Memory B cell (primary cell): ENCODE measurements around the gene ACVR1.

ENCODE experiments used
- ATAC-seq: fragments of 150-1000 bp; cut with Tn5 transposase; 2 replicates; pipeline ENCODE4 v1.10.0; 2021; ENCODE audit warnings: low read depth, mild to moderate bottlenecking, moderate library complexity
- DNase-seq, 2 donors: peaks; one replicate each; pipeline ENCODE4 v3.0.0; 2022; ENCODE audit warnings: low spot score in 2 of 2
- H3K27ac Mint-ChIP-seq: one replicate; pipeline ENCODE4 v1.8.0; 2022; ENCODE audit warnings: mild to moderate bottlenecking, moderate library complexity, mixed read lengths
- H3K27me3 Mint-ChIP-seq: one replicate; pipeline ENCODE4 v1.8.0; 2022; ENCODE audit warnings: mixed read lengths
- H3K36me3 Mint-ChIP-seq: one replicate; pipeline ENCODE4 v1.8.0; 2022; ENCODE audit warnings: mild to moderate bottlenecking, mixed read lengths
- H3K4me1 Mint-ChIP-seq: one replicate; pipeline ENCODE4 v1.8.0; 2022; ENCODE audit warnings: mixed read lengths
- H3K4me3 Mint-ChIP-seq: one replicate; pipeline ENCODE4 v1.8.0; 2022; ENCODE audit warnings: mild to moderate bottlenecking, moderate library complexity, mixed read lengths
- H3K9me3 Mint-ChIP-seq: one replicate; pipeline ENCODE4 v1.8.0; 2022; ENCODE audit warnings: mixed read lengths

The ACVR1 gene

DNA sequence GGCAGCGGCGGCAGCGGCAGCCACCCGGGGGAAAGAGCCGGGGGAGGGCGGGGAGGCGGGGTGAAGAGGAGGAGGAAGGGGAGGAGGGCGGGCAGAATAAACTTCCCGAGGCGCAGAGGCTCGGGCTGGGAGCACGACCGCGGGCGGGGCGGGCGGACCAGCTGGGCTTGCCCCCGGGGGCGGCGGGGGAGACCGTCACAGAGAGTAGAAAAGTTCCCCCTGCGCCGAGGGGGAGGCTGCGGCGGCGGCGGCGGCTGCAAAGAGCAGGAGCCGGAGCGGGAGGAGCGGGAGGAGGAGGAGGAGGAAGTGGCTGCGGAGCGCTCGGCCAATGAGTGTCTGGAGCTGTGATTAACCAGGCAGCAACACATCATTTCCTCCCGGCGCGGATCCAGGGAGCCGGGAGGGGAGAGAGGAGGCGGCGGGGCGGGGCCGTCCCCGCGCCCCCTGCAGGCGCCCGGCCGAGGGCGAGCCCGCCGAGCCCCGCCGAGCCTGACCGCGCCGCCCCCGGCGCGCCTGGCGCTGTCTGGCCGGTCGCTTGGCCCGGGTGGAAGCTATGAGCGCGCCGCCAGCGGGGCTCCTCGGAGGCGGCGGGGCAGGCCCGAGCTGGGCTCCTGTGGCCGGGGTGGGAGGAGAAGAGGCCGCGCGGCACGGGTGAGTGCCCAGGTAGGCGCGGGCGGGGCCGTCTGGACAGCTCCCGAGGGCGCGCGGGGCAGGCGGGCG, at the start of gene ACVR1:
Gene ACVR1, minus strand, starts transcription at position 265 of the 720 bp plus-strand sequence. CDS start 76,837 bp downstream, outside the sequence.
- Mint-ChIP-seq H3K36me3 (no peaks in the 10 kb centered on the region), H3K9me3 (no peaks in the 10 kb centered on the region), H3K27ac (peak within 1 kb of the TSS; percentile 82)

DNA sequence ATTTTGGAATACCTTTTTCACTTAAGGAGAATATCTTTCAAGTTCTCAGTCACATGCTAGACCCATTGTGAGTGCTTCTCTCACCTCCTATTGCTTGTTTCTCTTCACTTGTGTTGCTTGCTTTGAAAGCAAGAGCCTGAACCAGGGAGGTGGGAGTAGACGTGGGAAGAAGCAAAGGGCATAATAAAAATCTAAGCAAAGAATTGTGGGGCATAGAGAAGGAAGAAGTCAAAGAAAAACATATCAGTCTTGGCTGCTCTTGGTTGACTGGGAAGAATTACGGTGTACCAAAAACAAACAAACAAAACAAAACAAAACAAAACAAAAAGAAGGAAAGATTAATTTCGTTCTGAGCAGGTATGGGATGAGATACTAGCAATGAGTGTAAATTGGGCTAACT, 48.9 kb upstream of the ACVR1 start:
- peaks cover 11% of the 10 kb centered on the region for H3K27me3 Mint-ChIP-seq
- H3K4me3 Mint-ChIP-seq: no peak overlapping the region
- no peak overlapping the region for H3K27ac Mint-ChIP-seq

More for the DNA sequence above, at the start of gene ACVR1:
- H3K4me3 Mint-ChIP-seq: peak within 1 kb of the TSS; percentile 95
- ATAC-seq: peak; percentile 78
- H3K27me3 Mint-ChIP-seq: no peaks in the 10 kb centered on the region
- DNase-seq: peak; percentile 58 to 75
- H3K4me1 Mint-ChIP-seq: peaks cover 23% of the 10 kb centered on the region

DNA sequence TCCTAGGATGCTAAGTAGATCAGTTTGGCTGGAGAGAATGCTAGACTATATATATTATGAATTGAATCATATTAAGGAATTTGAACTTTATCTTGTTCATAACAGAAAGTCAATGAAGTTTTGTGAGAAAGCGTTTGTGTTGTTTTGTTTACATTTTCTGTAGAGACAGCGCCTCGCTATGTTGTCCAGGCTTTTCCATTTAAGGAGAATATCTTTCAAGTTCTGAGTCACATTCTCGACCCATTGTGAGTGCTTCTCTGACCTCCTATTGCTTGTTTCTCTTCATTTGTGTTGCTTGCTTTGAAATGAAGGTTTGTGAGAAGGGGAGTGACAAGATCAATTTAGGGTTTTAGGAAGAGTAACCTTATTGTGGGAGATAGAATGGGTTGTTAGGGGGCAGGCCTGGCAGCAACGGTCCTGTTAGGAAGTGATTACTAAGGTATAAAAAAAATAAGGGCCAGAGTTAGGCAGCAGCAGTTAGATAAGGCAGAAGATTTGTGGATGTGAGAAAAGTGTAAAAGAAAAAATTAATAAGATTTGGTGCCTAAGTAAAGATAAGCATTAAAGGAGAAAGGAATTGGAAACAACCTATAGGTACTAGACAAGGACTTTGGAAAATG, 47.6 kb upstream of the ACVR1 start:
- ATAC-seq (no peak), DNase-seq (no peak)
- no peaks in the 10 kb centered on the region for H3K4me1 Mint-ChIP-seq
- H3K36me3 Mint-ChIP-seq: no peaks in the 10 kb centered on the region
- no peak overlapping the region for H3K4me3 Mint-ChIP-seq
- H3K27me3 Mint-ChIP-seq: peaks cover 8% of the 10 kb centered on the region
- H3K27ac Mint-ChIP-seq: no peak overlapping the region
- no peaks in the 10 kb centered on the region for H3K9me3 Mint-ChIP-seq

More for the DNA sequence above, 48.9 kb upstream of the ACVR1 start:
- H3K9me3 Mint-ChIP-seq: no peaks in the 10 kb centered on the region
- H3K4me1 Mint-ChIP-seq: no peaks in the 10 kb centered on the region
- ATAC-seq (no peak), DNase-seq (no peak)
- H3K36me3 Mint-ChIP-seq: no peaks in the 10 kb centered on the region

DNA sequence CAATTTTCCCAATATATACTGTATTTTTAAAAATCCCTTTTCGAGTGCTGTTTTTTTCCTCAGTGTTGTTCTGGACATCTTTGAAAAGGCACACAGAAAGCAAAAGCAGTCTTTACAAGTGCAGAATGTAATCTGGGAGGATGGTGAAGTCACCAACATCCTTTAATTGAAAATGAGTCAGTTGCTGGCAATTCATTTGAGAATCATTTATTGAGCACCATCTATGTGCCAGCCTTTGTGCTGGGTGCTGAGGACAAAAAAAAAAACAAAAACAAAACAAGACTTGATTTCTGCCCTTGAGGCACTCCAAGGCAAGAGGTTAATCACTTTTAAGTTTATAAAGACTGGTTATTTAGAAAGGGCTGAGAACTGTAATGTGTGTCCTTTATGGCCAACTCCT, 46.7 kb upstream of the ACVR1 start:
- Mint-ChIP-seq H3K4me3 (no peak overlapping the region), H3K4me1 (no peaks in the 10 kb centered on the region), H3K27me3 (peaks cover 8% of the 10 kb centered on the region), H3K36me3 (no peaks in the 10 kb centered on the region), H3K9me3 (no peaks in the 10 kb centered on the region), H3K27ac (no peak overlapping the region)
- DNase-seq (no peak), ATAC-seq (no peak)

DNA sequence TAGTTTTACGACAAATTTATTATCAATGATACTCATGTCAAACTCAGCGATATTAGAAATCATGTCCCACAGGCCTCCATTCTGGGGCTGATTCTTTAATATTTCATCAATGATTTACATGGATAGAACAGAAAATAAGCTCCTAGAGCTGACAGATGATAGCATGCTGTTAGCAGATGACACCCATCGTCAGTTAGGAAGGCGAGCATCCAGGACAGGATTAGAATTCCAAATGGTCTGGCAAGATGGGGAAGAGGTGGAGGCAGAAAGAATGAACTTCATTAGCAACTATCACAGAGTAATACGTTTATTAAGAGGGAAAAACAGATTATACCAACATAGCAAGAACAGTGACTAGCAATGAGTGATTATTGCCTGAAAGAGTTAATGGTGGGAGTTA, 46.2 kb upstream of the ACVR1 start:
- no peaks in the 10 kb centered on the region for H3K36me3 Mint-ChIP-seq
- H3K4me1 Mint-ChIP-seq: no peaks in the 10 kb centered on the region
- no peak for ATAC-seq
- H3K27me3 Mint-ChIP-seq: peaks cover 8% of the 10 kb centered on the region
- no peak overlapping the region for H3K27ac Mint-ChIP-seq
- no peaks in the 10 kb centered on the region for H3K9me3 Mint-ChIP-seq
- DNase-seq: no peak
- no peak overlapping the region for H3K4me3 Mint-ChIP-seq

DNA sequence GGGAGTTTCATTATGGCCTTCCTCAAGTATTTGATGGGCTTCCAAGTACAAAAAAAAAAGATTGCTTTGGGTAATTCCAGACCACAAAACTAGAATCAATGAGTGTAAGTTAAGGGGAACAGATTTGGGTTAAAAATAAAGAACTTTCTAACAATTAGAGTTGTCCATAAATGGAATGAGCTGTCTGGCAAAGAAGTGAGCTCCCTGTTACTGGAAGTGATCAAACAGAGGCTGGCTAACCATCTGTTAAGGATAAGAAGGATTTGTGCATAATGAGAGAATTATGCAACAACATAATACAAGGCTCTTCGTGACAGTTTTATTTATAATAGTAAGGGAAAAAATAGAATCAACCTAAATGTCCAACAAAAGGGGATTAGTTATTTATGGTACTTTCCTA, 44.6 kb upstream of the ACVR1 start:
- no peak overlapping the region for H3K4me3 Mint-ChIP-seq
- DNase-seq: no peak
- peaks cover 8% of the 10 kb centered on the region for H3K27me3 Mint-ChIP-seq

DNA sequence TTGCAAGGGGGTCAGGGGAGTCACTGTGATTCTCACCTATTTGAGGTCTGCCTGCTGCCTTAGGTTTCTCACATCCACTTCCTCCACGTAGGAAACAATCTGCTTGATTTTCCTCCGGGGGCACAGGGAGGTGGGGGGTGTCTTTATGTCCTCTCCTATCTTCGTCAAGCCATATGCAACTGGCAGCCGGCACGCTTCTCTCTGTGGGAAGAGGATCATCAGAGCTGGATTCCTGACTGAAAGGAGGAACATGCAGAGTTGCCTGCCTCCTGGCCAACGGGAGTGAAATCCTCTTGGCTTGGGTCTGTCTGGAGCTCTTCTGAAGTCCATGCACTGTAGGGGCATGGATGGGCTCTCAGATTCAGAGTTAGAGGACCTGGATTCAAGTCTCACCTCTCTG, 43.1 kb upstream of the ACVR1 start:
- Mint-ChIP-seq H3K4me3 (no peak overlapping the region), H3K27me3 (peaks cover 7% of the 10 kb centered on the region), H3K36me3 (no peaks in the 10 kb centered on the region), H3K27ac (no peak overlapping the region), H3K9me3 (no peaks in the 10 kb centered on the region), H3K4me1 (no peaks in the 10 kb centered on the region)
- ATAC-seq (no peak), DNase-seq (no peak)

More for the DNA sequence above, 44.6 kb upstream of the ACVR1 start:
- H3K27ac Mint-ChIP-seq: no peak overlapping the region
- no peaks in the 10 kb centered on the region for H3K36me3 Mint-ChIP-seq
- ATAC-seq: no peak
- H3K9me3 Mint-ChIP-seq: no peaks in the 10 kb centered on the region
- no peaks in the 10 kb centered on the region for H3K4me1 Mint-ChIP-seq

DNA sequence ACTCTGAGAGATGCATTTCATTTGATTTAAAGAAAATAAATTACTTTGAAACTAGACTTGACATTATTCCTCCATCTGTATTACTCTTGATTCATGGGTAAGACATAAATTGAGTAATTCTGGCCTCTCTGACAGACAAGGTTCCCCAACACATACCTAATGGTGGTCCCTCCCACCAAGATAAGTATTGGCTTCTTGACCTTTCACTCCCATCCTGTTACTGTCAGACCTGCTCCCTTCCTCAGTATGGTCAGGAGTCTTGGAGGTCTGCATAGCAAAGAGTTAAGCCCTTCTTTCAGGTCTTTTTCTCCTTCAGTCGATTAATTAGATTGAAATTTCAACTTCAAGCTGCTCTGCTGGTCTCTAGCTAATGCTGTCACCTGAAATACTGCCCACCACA, 42.2 kb upstream of the ACVR1 start:
- no peak overlapping the region for H3K4me3 Mint-ChIP-seq
- no peaks in the 10 kb centered on the region for H3K4me1 Mint-ChIP-seq
- peaks cover 10% of the 10 kb centered on the region for H3K27me3 Mint-ChIP-seq
- H3K36me3 Mint-ChIP-seq: no peaks in the 10 kb centered on the region
- ATAC-seq: no peak
- H3K9me3 Mint-ChIP-seq: no peaks in the 10 kb centered on the region
- DNase-seq: no peak
- no peak overlapping the region for H3K27ac Mint-ChIP-seq

DNA sequence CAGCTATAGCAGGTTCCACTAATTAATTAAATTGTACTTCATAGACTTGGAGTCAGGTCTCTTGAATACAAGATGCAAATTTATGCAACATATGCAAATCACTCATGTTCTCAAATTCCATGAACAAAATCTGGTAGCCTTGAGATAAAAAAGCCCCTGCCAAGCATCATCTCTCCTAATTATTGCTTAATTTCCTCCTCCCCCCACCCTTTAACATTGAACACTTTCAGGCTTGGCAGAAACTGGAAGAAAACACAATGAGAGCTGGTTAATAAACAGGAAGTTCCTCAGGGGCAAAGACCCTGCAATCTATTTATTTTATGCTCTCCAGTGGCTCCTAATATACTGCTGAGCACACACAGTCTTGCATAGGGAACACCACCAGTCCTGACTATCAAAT, 35.6 kb upstream of the ACVR1 start:
- ATAC-seq (no peak), DNase-seq (no peak)
- Mint-ChIP-seq H3K27ac (no peak overlapping the region), H3K4me3 (no peak overlapping the region), H3K9me3 (peaks cover 2% of the 10 kb centered on the region), H3K4me1 (no peaks in the 10 kb centered on the region), H3K27me3 (peaks cover 16% of the 10 kb centered on the region), H3K36me3 (no peaks in the 10 kb centered on the region)

DNA sequence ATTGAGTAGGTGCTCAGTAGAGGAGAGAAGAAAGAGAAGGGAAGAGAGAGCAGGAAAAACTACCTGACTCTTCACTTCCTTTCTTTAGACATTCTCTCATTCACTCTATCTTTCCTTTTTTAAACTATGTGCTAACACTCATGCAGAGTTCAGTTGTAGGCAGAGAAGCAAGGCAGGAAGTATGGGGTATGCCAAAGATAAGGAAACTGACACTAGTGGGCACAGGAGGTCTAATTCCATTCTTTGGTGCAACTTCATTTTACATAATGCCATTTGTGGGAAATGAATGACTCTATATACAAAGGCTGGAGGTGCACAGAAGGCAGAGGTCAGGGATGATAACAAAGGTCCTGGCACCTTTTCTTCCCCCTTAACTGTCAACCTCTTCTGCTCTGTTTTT, 35.1 kb upstream of the ACVR1 start:
- H3K4me3 Mint-ChIP-seq: no peak overlapping the region
- peaks cover 2% of the 10 kb centered on the region for H3K9me3 Mint-ChIP-seq
- ATAC-seq: no peak
- no peaks in the 10 kb centered on the region for H3K4me1 Mint-ChIP-seq
- peaks cover 16% of the 10 kb centered on the region for H3K27me3 Mint-ChIP-seq
- no peak overlapping the region for H3K27ac Mint-ChIP-seq
- DNase-seq: no peak
- no peaks in the 10 kb centered on the region for H3K36me3 Mint-ChIP-seq

DNA sequence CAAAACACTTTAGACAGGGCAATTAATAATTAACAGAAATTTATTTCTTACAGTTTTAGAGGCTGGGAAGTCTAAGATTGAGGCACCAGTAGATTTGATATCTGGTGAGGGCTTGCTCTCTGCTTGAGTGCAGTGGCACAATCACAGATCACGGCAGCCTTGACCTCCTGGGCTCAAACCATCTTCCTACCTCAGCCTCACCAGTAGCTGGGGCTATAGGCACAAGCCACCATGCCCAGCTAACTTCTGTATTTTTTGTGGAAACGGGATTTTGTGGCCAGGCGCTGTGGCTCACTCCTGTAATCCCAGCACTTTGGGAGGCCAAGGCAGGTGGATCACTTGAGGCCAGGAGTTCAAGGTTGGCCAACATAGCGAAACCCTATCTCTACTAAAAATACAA, 29.0 kb upstream of the ACVR1 start:
- Mint-ChIP-seq H3K36me3 (no peaks in the 10 kb centered on the region), H3K9me3 (peaks cover 2% of the 10 kb centered on the region), H3K4me1 (peaks cover 7% of the 10 kb centered on the region), H3K4me3 (no peak overlapping the region), H3K27me3 (peaks cover 2% of the 10 kb centered on the region), H3K27ac (no peak overlapping the region)
- no peak for ATAC-seq
- DNase-seq: no peak

DNA sequence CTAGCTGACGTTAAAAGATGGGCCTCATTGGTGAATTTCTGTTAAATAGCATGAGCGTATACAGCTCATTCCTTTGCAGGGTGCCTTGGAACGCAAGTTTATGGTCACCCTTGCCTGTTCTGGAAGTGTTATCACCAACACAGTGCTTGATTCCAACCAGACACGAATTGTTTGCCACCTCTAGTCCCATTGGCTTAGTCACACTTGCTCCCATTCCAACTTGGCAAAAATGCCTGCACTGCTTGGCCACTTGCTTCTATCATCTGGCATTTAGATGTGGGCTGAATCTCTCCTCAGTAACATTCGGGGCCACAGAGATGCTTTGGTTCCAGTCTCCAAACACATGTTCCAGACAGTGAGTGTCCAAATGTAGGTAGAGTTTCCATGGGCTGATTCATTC, 27.5 kb upstream of the ACVR1 start:
- Mint-ChIP-seq H3K4me3 (no peak overlapping the region), H3K9me3 (peaks cover 2% of the 10 kb centered on the region), H3K27ac (no peak overlapping the region), H3K4me1 (peaks cover 15% of the 10 kb centered on the region), H3K27me3 (no peaks in the 10 kb centered on the region), H3K36me3 (no peaks in the 10 kb centered on the region)
- DNase-seq: no peak
- ATAC-seq: no peak

DNA sequence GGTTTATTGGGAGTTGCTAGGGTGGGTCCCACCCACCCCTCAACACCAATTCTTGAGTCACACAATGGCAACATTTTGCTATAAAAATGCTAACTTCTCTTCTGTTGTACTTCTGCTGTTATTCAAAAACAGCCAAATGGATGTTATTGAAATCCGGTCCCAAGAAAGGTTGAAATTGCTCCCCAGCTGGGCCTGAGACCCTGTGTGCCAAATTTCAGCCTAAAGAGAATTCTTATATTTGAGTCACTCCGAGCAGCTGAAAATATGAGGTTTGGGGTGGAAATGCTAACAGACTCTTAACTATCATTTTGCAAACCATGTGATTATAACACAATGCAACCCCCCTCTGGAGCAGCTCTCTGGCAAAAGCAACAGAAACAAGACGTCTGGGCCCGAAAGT, 27.0 kb upstream of the ACVR1 start:
- Mint-ChIP-seq H3K4me3 (no peak overlapping the region), H3K4me1 (peaks cover 19% of the 10 kb centered on the region), H3K27me3 (no peaks in the 10 kb centered on the region), H3K27ac (no peak overlapping the region), H3K9me3 (peaks cover 2% of the 10 kb centered on the region), H3K36me3 (no peaks in the 10 kb centered on the region)
- DNase-seq (no peak), ATAC-seq (no peak)

DNA sequence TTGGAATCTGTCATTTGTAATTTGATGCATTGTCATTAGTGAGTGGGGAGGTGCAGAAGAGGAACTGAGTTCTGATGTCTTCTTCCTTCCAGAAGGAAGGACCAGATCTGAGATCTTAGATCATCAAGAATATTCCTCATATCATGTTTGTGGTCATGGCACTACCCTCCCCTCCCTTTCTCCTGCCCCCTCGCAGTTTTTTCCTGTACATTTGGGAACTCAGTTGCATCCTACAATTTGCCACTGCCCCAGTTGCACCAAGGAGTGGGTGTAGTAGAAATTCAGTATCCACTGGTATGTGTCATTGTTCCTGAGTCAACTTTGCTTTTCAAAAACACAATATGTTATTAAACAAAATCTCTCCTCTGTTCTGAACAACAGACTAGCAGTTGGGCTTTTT, 26.6 kb upstream of the ACVR1 start:
- Mint-ChIP-seq H3K9me3 (peaks cover 3% of the 10 kb centered on the region), H3K4me1 (peaks cover 24% of the 10 kb centered on the region), H3K4me3 (no peak overlapping the region), H3K36me3 (peaks cover 2% of the 10 kb centered on the region), H3K27me3 (no peaks in the 10 kb centered on the region), H3K27ac (no peak overlapping the region)
- no peak for DNase-seq
- no peak for ATAC-seq

DNA sequence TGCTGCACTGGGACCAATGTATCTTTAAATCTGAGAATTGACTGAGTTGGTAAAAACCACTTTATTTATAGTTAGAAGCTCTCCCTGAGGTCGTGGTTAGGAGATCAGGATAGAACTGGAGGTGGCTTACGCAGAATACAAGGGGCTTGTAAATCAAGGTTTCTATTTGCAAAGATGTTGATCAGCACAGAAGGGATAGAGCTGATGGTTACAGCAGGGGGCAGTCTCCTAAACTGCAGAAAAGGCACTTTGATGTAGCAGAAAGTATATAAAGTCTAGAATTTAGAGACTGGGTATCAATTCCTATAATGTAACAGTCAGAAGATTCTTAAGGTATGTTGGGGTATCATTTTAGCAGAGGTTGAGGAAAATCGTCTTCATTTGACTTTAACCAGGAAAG, 25.2 kb upstream of the ACVR1 start:
- Mint-ChIP-seq H3K4me3 (no peak overlapping the region), H3K9me3 (peaks cover 2% of the 10 kb centered on the region), H3K36me3 (peaks cover 2% of the 10 kb centered on the region), H3K27me3 (no peaks in the 10 kb centered on the region), H3K27ac (no peak overlapping the region), H3K4me1 (peaks cover 32% of the 10 kb centered on the region)
- DNase-seq: no peak
- ATAC-seq: no peak
